ENCODE measurements around the gene SNX15. TPM values are rescaled to one million over a fixed set of nuclear protein-coding genes. Genes with fewer than 3 reads are reported as not detected.

SNX15 gene
- total and polyA plus RNA-seq, 9 donors, result 10.2 to 30.5 (median 19.9) TPM

- H3K36me3 ChIP-seq, result no peaks in the 10 kb centered on the region
- DNase-seq, result no peak
- intact Hi-C loops (cut with DNase I), result no loop called here
- no peaks in the 10 kb centered on the region for H3K4me1 ChIP-seq (ENCODE audit: insufficient read depth)
- H3K27ac ChIP-seq, result no peak overlapping the region
- WGBS, 3 donors, result 60 to 68% (median 61%) methylated on average over 9 of the region's 9 CpGs
- H3K4me3 ChIP-seq, result no peak overlapping the region
- TF ChIP-seq POLR2A (IDR thresholded peaks at IDR 0.05) (no peak), CTCF (IDR thresholded peaks at IDR 0.05) (no peak), EP300 (IDR thresholded peaks at IDR 0.05) (no peak)
- no peaks in the 10 kb centered on the region for H3K27me3 ChIP-seq
- no peaks in the 10 kb centered on the region for H3K9me3 ChIP-seq
Measured at GRCh38 chr11:65060913-65061408, 33.7 kb downstream of the SNX15 start.

GRCh38 chr11:65063532-65063931, 36.3 kb downstream of the SNX15 start:
- Histone ChIP-seq H3K27me3 (no peaks in the 10 kb centered on the region), H3K4me1 (ENCODE audit: insufficient read depth) (no peaks in the 10 kb centered on the region), H3K9me3 (no peaks in the 10 kb centered on the region), H3K36me3 (no peaks in the 10 kb centered on the region), H3K4me3 (no peak overlapping the region), H3K27ac (no peak overlapping the region)
- DNase-seq, result no peak
- no peak for TF ChIP-seq EP300 (IDR thresholded peaks at IDR 0.05)
- no peak for TF ChIP-seq CTCF (IDR thresholded peaks at IDR 0.05)
- no peak for TF ChIP-seq POLR2A (IDR thresholded peaks at IDR 0.05)
- intact Hi-C loops (cut with DNase I), result no loop called here
- WGBS, 3 donors, result 38 to 56% (median 47%) methylated on average over 3 of the region's 3 CpGs

- 76 to 85% (median 84%) methylated on average over 4 of the region's 4 CpGs for WGBS, 3 donors
- H3K27me3 ChIP-seq, result no peaks in the 10 kb centered on the region
- H3K9me3 ChIP-seq, result no peaks in the 10 kb centered on the region
- no peak for TF ChIP-seq CTCF (IDR thresholded peaks at IDR 0.05)
- no peak for TF ChIP-seq POLR2A (IDR thresholded peaks at IDR 0.05)
- TF ChIP-seq EP300 (IDR thresholded peaks at IDR 0.05), result no peak
- no peaks in the 10 kb centered on the region for H3K36me3 ChIP-seq
- DNase-seq, result no peak
- H3K4me3 ChIP-seq, result no peak overlapping the region
- H3K27ac ChIP-seq, result no peak overlapping the region
- no peaks in the 10 kb centered on the region for H3K4me1 ChIP-seq (ENCODE audit: insufficient read depth)
- intact Hi-C loops (cut with DNase I), result no loop called here
Measured at GRCh38 chr11:65064847-65065240, 37.6 kb downstream of the SNX15 start.

GRCh38 chr11:65065851-65066250, 38.6 kb downstream of the SNX15 start:
- DNase-seq, result no peak
- Histone ChIP-seq H3K27me3 (no peaks in the 10 kb centered on the region), H3K9me3 (no peaks in the 10 kb centered on the region), H3K27ac (no peak overlapping the region), H3K36me3 (no peaks in the 10 kb centered on the region), H3K4me1 (ENCODE audit: insufficient read depth) (no peaks in the 10 kb centered on the region), H3K4me3 (no peak overlapping the region)
- 59% methylated on average over 7 of the region's 7 CpGs for WGBS, 3 donors
- intact Hi-C loops (cut with DNase I), result no loop called here
- no peak for TF ChIP-seq EP300 (IDR thresholded peaks at IDR 0.05)
- TF ChIP-seq CTCF (IDR thresholded peaks at IDR 0.05), result no peak
- no peak for TF ChIP-seq POLR2A (IDR thresholded peaks at IDR 0.05)
